ENCODE data around the gene DPCD. TPM values are rescaled to one million over a fixed set of nuclear protein-coding genes. Genes with fewer than 3 reads are reported as not detected.

The DPCD gene
- total and polyA plus RNA-seq, 4 donors: 5.1 to 6.9 (median 5.6) TPM

DNA sequence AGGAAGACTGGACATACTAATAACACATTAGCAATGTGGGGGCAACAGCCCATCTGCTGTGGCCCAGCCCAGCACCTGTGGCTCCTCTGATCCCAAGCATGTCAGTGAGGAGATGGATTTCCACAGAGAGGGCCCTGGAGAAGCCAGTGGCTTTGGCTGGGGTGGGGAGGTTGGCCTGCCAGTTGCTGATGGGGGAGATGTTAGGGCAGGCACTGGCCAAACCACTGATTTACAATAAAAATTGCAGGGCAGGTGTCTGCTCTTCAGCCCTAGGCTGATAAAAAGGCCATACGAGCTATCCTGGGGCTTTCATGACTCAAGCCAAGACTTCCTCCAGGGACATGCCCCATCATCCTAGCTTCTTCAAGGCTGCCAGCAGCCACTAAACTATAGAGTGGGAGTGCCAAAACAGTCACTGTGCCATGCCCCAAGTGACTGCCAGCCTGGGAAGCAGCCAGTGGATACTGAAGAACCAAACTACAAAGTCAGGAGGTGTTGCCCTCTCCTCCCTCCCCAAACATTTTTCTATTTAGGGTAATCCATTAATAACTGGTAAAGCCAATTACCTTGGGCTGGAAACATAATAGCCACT is 37.8 kb downstream of the DPCD start:
- no peak overlapping the region for H3K27ac ChIP-seq (ENCODE audit: low read depth in 1 of 2, low read length in 2 of 2)
- H3K4me3 ChIP-seq (ENCODE audit: low read depth in 1 of 3, low read length in 3 of 3): no peak overlapping the region
- peaks cover 0 to 47% (median 6%) of the 10 kb centered on the region in 4 donors for H3K36me3 ChIP-seq (ENCODE audit: control insufficient read depth in 4 of 4, insufficient read depth in 3 of 4, low read depth in 1 of 4, low read length in 3 of 4)
- WGBS: 90% methylated on average over 1 of the region's 1 CpG
- no peak overlapping the region for H3K9ac ChIP-seq (ENCODE audit: low read depth in 1 of 2, low read length in 2 of 2)
- H3K4me1 ChIP-seq (ENCODE audit: control insufficient read depth in 4 of 4, insufficient read depth in 4 of 4, low read length in 3 of 4): no peaks in the 10 kb centered on the region
- H3K27me3 ChIP-seq (ENCODE audit: control insufficient read depth in 4 of 4, insufficient read depth in 4 of 4, low read length in 3 of 4): no peaks in the 10 kb centered on the region
- DNase-seq (ENCODE audit: low spot score): no peak
- no peaks in the 10 kb centered on the region for H3K9me3 ChIP-seq (ENCODE audit: control insufficient read depth in 4 of 4, low read length in 3 of 4)
- TF ChIP-seq, protein P1, sequence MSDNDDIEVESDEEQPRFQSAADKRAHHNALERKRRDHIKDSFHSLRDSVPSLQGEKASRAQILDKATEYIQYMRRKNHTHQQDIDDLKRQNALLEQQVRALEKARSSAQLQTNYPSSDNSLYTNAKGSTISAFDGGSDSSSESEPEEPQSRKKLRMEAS (IDR thresholded peaks at IDR 0.05): no peak
- TF ChIP-seq RAD21 (IDR thresholded peaks at IDR 0.05): no peak
- TF ChIP-seq HNF4G (IDR thresholded peaks at IDR 0.05): no peak
- no peak for TF ChIP-seq NR2F2 (IDR thresholded peaks at IDR 0.05)
- TF ChIP-seq, protein P2, sequence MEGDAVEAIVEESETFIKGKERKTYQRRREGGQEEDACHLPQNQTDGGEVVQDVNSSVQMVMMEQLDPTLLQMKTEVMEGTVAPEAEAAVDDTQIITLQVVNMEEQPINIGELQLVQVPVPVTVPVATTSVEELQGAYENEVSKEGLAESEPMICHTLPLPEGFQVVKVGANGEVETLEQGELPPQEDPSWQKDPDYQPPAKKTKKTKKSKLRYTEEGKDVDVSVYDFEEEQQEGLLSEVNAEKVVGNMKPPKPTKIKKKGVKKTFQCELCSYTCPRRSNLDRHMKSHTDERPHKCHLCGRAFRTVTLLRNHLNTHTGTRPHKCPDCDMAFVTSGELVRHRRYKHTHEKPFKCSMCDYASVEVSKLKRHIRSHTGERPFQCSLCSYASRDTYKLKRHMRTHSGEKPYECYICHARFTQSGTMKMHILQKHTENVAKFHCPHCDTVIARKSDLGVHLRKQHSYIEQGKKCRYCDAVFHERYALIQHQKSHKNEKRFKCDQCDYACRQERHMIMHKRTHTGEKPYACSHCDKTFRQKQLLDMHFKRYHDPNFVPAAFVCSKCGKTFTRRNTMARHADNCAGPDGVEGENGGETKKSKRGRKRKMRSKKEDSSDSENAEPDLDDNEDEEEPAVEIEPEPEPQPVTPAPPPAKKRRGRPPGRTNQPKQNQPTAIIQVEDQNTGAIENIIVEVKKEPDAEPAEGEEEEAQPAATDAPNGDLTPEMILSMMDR (IDR thresholded peaks at IDR 0.05; ENCODE audit: low read depth, low read length, missing input control): no peak
- no peak for TF ChIP-seq FOXA1 (IDR thresholded peaks at IDR 0.05)
- TF ChIP-seq FOXA2 (IDR thresholded peaks at IDR 0.05): no peak
- TF ChIP-seq JUND (IDR thresholded peaks at IDR 0.05): no peak
- TF ChIP-seq, protein P3, sequence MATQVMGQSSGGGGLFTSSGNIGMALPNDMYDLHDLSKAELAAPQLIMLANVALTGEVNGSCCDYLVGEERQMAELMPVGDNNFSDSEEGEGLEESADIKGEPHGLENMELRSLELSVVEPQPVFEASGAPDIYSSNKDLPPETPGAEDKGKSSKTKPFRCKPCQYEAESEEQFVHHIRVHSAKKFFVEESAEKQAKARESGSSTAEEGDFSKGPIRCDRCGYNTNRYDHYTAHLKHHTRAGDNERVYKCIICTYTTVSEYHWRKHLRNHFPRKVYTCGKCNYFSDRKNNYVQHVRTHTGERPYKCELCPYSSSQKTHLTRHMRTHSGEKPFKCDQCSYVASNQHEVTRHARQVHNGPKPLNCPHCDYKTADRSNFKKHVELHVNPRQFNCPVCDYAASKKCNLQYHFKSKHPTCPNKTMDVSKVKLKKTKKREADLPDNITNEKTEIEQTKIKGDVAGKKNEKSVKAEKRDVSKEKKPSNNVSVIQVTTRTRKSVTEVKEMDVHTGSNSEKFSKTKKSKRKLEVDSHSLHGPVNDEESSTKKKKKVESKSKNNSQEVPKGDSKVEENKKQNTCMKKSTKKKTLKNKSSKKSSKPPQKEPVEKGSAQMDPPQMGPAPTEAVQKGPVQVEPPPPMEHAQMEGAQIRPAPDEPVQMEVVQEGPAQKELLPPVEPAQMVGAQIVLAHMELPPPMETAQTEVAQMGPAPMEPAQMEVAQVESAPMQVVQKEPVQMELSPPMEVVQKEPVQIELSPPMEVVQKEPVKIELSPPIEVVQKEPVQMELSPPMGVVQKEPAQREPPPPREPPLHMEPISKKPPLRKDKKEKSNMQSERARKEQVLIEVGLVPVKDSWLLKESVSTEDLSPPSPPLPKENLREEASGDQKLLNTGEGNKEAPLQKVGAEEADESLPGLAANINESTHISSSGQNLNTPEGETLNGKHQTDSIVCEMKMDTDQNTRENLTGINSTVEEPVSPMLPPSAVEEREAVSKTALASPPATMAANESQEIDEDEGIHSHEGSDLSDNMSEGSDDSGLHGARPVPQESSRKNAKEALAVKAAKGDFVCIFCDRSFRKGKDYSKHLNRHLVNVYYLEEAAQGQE (IDR thresholded peaks at IDR 0.05): no peak
- TF ChIP-seq SP1 (IDR thresholded peaks at IDR 0.05): no peak
- no peak for TF ChIP-seq HNF4A (conservative IDR thresholded peaks at IDR 0.05)
- TF ChIP-seq TAF1 (conservative IDR thresholded peaks at IDR 0.05): no peak
- TF ChIP-seq EGR1 (IDR thresholded peaks at IDR 0.05; ENCODE audit: low read depth in 2 of 2): no peak
- no peak for TF ChIP-seq GABPA (IDR thresholded peaks at IDR 0.05 in 1 of 2, conservative IDR thresholded peaks at IDR 0.05 in 1 of 2)
- TF ChIP-seq, protein P4, sequence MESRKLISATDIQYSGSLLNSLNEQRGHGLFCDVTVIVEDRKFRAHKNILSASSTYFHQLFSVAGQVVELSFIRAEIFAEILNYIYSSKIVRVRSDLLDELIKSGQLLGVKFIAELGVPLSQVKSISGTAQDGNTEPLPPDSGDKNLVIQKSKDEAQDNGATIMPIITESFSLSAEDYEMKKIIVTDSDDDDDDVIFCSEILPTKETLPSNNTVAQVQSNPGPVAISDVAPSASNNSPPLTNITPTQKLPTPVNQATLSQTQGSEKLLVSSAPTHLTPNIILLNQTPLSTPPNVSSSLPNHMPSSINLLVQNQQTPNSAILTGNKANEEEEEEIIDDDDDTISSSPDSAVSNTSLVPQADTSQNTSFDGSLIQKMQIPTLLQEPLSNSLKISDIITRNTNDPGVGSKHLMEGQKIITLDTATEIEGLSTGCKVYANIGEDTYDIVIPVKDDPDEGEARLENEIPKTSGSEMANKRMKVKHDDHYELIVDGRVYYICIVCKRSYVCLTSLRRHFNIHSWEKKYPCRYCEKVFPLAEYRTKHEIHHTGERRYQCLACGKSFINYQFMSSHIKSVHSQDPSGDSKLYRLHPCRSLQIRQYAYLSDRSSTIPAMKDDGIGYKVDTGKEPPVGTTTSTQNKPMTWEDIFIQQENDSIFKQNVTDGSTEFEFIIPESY (IDR thresholded peaks at IDR 0.05): no peak
- TF ChIP-seq YY1 (IDR thresholded peaks at IDR 0.05): no peak
- no peak for TF ChIP-seq RXRA (IDR thresholded peaks at IDR 0.05)

Measured in liver (tissue), 9 donors.